ENCODE measurements around the gene BMERB1.

GRCh38 chr16:15457400-15457799, 23.0 kb downstream of the BMERB1 start:
- TF ChIP-seq TCF7L2 (IDR thresholded peaks at IDR 0.05; ENCODE audit: low read depth, low read length) (no peak), CTCF (IDR thresholded peaks at IDR 0.05) (no peak), POLR2AphosphoS5 (IDR thresholded peaks at IDR 0.05; ENCODE audit: low read depth, low read length) (no peak), REST (IDR thresholded peaks at IDR 0.05; ENCODE audit: insufficient read depth in 1 of 2, low read depth in 2 of 2, low read length in 1 of 2) (no peak), SIN3A (IDR thresholded peaks at IDR 0.05; ENCODE audit: borderline replicate concordance, insufficient read depth, low read depth, low read length) (no peak)
